Neural cell (in vitro differentiated cells): ENCODE results near the gene SMIM31. TPM values are rescaled to one million over a fixed set of nuclear protein-coding genes. Genes with fewer than 3 reads are reported as not detected.

ENCODE experiments used
- H2AFZ ChIP-seq: fragments of 200-600, 300-800 bp; sonication (generic), shearing (Covaris generic); 2 replicates; pipeline ENCODE4 v1.6.0; 2014; ENCODE audit warnings: low read depth, mild to moderate bottlenecking, antibody characterized with exemption, low read length, moderate library complexity
- H3F3A ChIP-seq: fragments of 200-600 bp; shearing (Covaris generic); 2 replicates; pipeline ENCODE4 v1.6.1; 2016; ENCODE audit warnings: mild to moderate bottlenecking, moderate library complexity, mixed read lengths, antibody characterized with exemption, low read length; ENCODE audit not compliant: insufficient read depth, poor library complexity, severe bottlenecking
- H3K27ac ChIP-seq: fragments of 200-600, 300-800 bp; sonication (generic), shearing (Covaris generic); 2 replicates; pipeline ENCODE4 v1.5.1; 2014; ENCODE audit warnings: mild to moderate bottlenecking, low read length, moderate library complexity
- H3K27me3 ChIP-seq: fragments of 300-800, 200-600 bp; sonication (generic), shearing (Covaris generic); 2 replicates; pipeline ENCODE4 v1.6.0; 2014; ENCODE audit warnings: mild to moderate bottlenecking, low read depth, low read length, moderate library complexity; ENCODE audit not compliant: insufficient read depth
- H3K36me3 ChIP-seq: fragments of 300-800, 200-600 bp; sonication (generic), shearing (Covaris generic); 2 replicates; pipeline ENCODE4 v1.5.1; 2014; ENCODE audit warnings: mild to moderate bottlenecking, antibody characterized with exemption, low read length, moderate library complexity; ENCODE audit not compliant: insufficient read depth
- H3K4me2 ChIP-seq: fragments of 300-800, 200-600 bp; sonication (generic), shearing (Covaris generic); 2 replicates; pipeline ENCODE4 v1.6.0; 2014; ENCODE audit warnings: mild to moderate bottlenecking, low read length
- H3K4me3 ChIP-seq: fragments of 300-800, 200-600 bp; sonication (generic), shearing (Covaris generic); 2 replicates; pipeline ENCODE4 v1.5.1; 2014; ENCODE audit warnings: mild to moderate bottlenecking, low read length, moderate library complexity
- H3K79me2 ChIP-seq: fragments of 200-600 bp; shearing (Covaris generic); replicated peaks from 2 replicates; pipeline ENCODE4 v1.6.0; 2014; ENCODE audit warnings: mild to moderate bottlenecking, low read length, moderate library complexity; ENCODE audit not compliant: insufficient read depth
- H3K9ac ChIP-seq: fragments of 300-800, 200-600 bp; sonication (generic), shearing (Covaris generic); 2 replicates; pipeline ENCODE4 v1.6.1; 2016; ENCODE audit warnings: mild to moderate bottlenecking, low read length, mixed read lengths
- H3K9me2 ChIP-seq: fragments of 200-600 bp; shearing (Covaris generic); 2 replicates; pipeline ENCODE4 v1.6.1; 2016; ENCODE audit warnings: mild to moderate bottlenecking, low read length, mixed read lengths; ENCODE audit not compliant: insufficient read depth
- H3K9me3 ChIP-seq: fragments of 200-600, 300-800 bp; sonication (generic), shearing (Covaris generic); 2 replicates; pipeline ENCODE4 v1.6.1; 2016; ENCODE audit warnings: mild to moderate bottlenecking, mixed run types, low read length, moderate library complexity, mixed read lengths
- H4K20me1 ChIP-seq: fragments of 200-600 bp; shearing (Covaris generic); 2 replicates; pipeline ENCODE4 v1.6.1; 2016; ENCODE audit warnings: mild to moderate bottlenecking, mixed run types; ENCODE audit not compliant: insufficient read depth
- CTCF ChIP-seq: fragments of 450-650 bp; IDR thresholded peaks from 2 replicates; pipeline ENCODE4 v1.5.1; 2014; ENCODE audit warnings: antibody characterized with exemption, mild to moderate bottlenecking, moderate library complexity; ENCODE audit not compliant: poor library complexity, severe bottlenecking
- EP300 ChIP-seq: fragments of 450-650 bp; conservative IDR thresholded peaks from 2 replicates; pipeline ENCODE4 v1.6.1; 2014; ENCODE audit warnings: antibody characterized with exemption, mild to moderate bottlenecking, moderate library complexity; ENCODE audit not compliant: poor library complexity, severe bottlenecking
- EZH2 ChIP-seq: fragments of 200-600, 300-800 bp; shearing (Covaris generic), sonication (generic); IDR thresholded peaks from 2 replicates; pipeline ENCODE4 v1.6.1; 2014; ENCODE audit warnings: antibody characterized with exemption, low read length, borderline replicate concordance, mild to moderate bottlenecking; ENCODE audit not compliant: insufficient read depth, poor library complexity, severe bottlenecking
- MXI1 ChIP-seq: fragments of 450-650 bp; conservative IDR thresholded peaks from 2 replicates; pipeline ENCODE4 v1.6.1; 2014; ENCODE audit warnings: antibody characterized with exemption, mild to moderate bottlenecking; ENCODE audit not compliant: poor library complexity, severe bottlenecking
- POLR2AphosphoS5 ChIP-seq: IDR thresholded peaks from 2 replicates; pipeline ENCODE4 v1.6.1; 2012
- RAD21 ChIP-seq: fragments of 450-650 bp; conservative IDR thresholded peaks from 2 replicates; pipeline ENCODE4 v1.6.1; 2014; ENCODE audit warnings: antibody characterized with exemption, mild to moderate bottlenecking, moderate library complexity
- REST ChIP-seq: IDR thresholded peaks from 2 replicates; pipeline ENCODE4 v1.6.1; 2012; ENCODE audit warnings: borderline replicate concordance
- SMC3 ChIP-seq: fragments of 450-650 bp; conservative IDR thresholded peaks from 2 replicates; pipeline ENCODE4 v1.6.1; 2014; ENCODE audit warnings: antibody characterized with exemption, mild to moderate bottlenecking, moderate library complexity; ENCODE audit not compliant: poor library complexity
- TAF1 ChIP-seq: IDR thresholded peaks from 2 replicates; pipeline ENCODE4 v1.6.1; 2012; ENCODE audit warnings: low read depth
- polyA plus RNA-seq: library from polyadenylated mRNA; depleted of rRNA; stranded (reverse); fragments of >200 nt; gene quantifications from 2 replicates; pipeline ENCODE4 v1.2.3, GENCODE V29; 2014

Gene SMIM31
- polyA plus RNA-seq, 1 donor from 2014 or later = not detected

- TF ChIP-seq POLR2AphosphoS5 (no peak), EZH2 (no peak), SMC3 (no peak), TAF1 (no peak), EP300 (no peak), REST (no peak), RAD21 (no peak), CTCF (no peak), MXI1 (no peak)
- Histone ChIP-seq H3K9me3 (no peaks in the 10 kb centered on the region), H3K79me2 (no peaks in the 10 kb centered on the region), H3K9me2 (no peaks in the 10 kb centered on the region), H3K36me3 (no peaks in the 10 kb centered on the region), H3F3A (no peaks in the 10 kb centered on the region), H3K27me3 (no peaks in the 10 kb centered on the region), H3K9ac (no peak overlapping the region), H3K4me2 (no peak overlapping the region), H2AFZ (no peak overlapping the region), H3K27ac (no peak overlapping the region), H3K4me3 (no peak overlapping the region), H4K20me1 (no peaks in the 10 kb centered on the region)
Measured at GRCh38 chr4:164847016-164847415, 93.1 kb downstream of the SMIM31 start.

- Histone ChIP-seq H3K4me3 (no peak overlapping the region), H3K4me2 (no peak overlapping the region), H3K27me3 (no peaks in the 10 kb centered on the region), H3K36me3 (no peaks in the 10 kb centered on the region), H2AFZ (no peak overlapping the region), H3K79me2 (no peaks in the 10 kb centered on the region), H3K9me3 (no peaks in the 10 kb centered on the region), H4K20me1 (no peaks in the 10 kb centered on the region), H3K9ac (no peak overlapping the region), H3F3A (no peaks in the 10 kb centered on the region), H3K27ac (no peak overlapping the region), H3K9me2 (no peaks in the 10 kb centered on the region)
- TF ChIP-seq MXI1 = no peak
- TF ChIP-seq POLR2AphosphoS5 = no peak
- no peak for TF ChIP-seq REST
- TF ChIP-seq EP300 = no peak
- TF ChIP-seq TAF1 = no peak
- TF ChIP-seq SMC3 = no peak
- no peak for TF ChIP-seq EZH2
- no peak for TF ChIP-seq RAD21
- TF ChIP-seq CTCF = no peak
Measured at GRCh38 chr4:164847967-164848649, 94.2 kb downstream of the SMIM31 start.
